WTC11 (cell line): ENCODE data around the gene FGB.

Source experiments
- ATF1 ChIP-seq: sonication (generic); formaldehyde crosslinking; IDR thresholded peaks from 2 replicates; pipeline ENCODE4 v1.8.1; 2023; ENCODE audit warnings: mild to moderate bottlenecking, moderate library complexity, missing genetic modification reagents
- RORB ChIP-seq: fragments of 250-450 bp; sonication (Bioruptor Pico); IDR thresholded peaks from 2 replicates; pipeline ENCODE4 v1.9.0; 2021; ENCODE audit warnings: mild to moderate bottlenecking
- TCF7 ChIP-seq: sonication (generic); formaldehyde crosslinking; IDR thresholded peaks from 2 replicates; pipeline ENCODE4 v1.8.0; 2022; ENCODE audit warnings: mild to moderate bottlenecking, low read depth, missing genetic modification reagents, moderate library complexity
- ZNF396 ChIP-seq: fragments of 250-450 bp; sonication (Bioruptor Pico); IDR thresholded peaks from 2 replicates; pipeline ENCODE4 v1.8.0; 2021; ENCODE audit warnings: mild to moderate bottlenecking, moderate library complexity, borderline replicate concordance
- TF ChIP-seq, protein P1 (sequence below): fragments of 200-600 bp; IDR thresholded peaks from 2 replicates; pipeline ENCODE4 v1.8.0; 2022; ENCODE audit warnings: antibody characterized with exemption
- TF ChIP-seq, protein P2 (sequence below): sonication (generic); formaldehyde crosslinking; IDR thresholded peaks from 2 replicates; pipeline ENCODE4 v1.8.0; 2022; ENCODE audit warnings: mild to moderate bottlenecking, missing genetic modification reagents
- TF ChIP-seq, protein P3 (sequence below): sonication (generic); formaldehyde crosslinking; IDR thresholded peaks from 2 replicates; pipeline ENCODE4 v1.8.1; 2023; ENCODE audit warnings: mild to moderate bottlenecking, moderate library complexity, missing genetic modification reagents
- TF ChIP-seq, protein P4 (sequence below): sonication (generic); formaldehyde crosslinking; IDR thresholded peaks from 2 replicates; pipeline ENCODE4 v1.8.1; 2023; ENCODE audit warnings: mild to moderate bottlenecking, missing genetic modification reagents, moderate library complexity
- TF ChIP-seq, protein P5 (sequence below): sonication (generic); formaldehyde crosslinking; IDR thresholded peaks from 2 replicates; pipeline ENCODE4 v1.8.1; 2022; ENCODE audit warnings: low read depth, mild to moderate bottlenecking, moderate library complexity, missing genetic modification reagents, borderline replicate concordance
- TF ChIP-seq, protein P6 (sequence below): sonication (generic); formaldehyde crosslinking; IDR thresholded peaks from 2 replicates; pipeline ENCODE4 v1.8.1; 2023; ENCODE audit warnings: mild to moderate bottlenecking, missing genetic modification reagents
- TF ChIP-seq, protein P7 (sequence below): sonication (generic); formaldehyde crosslinking; IDR thresholded peaks from 2 replicates; pipeline ENCODE4 v1.8.1; 2023; ENCODE audit warnings: mild to moderate bottlenecking, missing genetic modification reagents, borderline replicate concordance

DNA sequence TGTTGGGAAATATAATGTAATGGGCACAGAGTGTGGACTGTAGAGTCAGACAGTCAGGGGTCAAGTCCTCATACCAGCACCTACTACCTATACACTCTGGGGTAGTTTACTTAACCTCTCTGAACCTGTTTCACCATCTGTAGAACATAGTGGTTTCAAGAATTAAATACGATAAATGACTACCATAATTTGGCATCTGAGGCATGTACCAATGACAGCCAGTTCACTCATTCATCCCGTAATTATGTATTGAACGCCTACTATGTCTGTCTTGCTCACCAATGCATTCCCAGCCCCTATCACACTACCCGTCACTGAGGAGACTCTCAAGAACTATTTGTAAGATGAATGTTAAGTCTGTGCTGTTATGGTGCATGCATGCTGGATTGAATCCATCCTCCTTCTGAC lies 2.0 kb upstream of the FGB start:
- TF ChIP-seq, protein P1, sequence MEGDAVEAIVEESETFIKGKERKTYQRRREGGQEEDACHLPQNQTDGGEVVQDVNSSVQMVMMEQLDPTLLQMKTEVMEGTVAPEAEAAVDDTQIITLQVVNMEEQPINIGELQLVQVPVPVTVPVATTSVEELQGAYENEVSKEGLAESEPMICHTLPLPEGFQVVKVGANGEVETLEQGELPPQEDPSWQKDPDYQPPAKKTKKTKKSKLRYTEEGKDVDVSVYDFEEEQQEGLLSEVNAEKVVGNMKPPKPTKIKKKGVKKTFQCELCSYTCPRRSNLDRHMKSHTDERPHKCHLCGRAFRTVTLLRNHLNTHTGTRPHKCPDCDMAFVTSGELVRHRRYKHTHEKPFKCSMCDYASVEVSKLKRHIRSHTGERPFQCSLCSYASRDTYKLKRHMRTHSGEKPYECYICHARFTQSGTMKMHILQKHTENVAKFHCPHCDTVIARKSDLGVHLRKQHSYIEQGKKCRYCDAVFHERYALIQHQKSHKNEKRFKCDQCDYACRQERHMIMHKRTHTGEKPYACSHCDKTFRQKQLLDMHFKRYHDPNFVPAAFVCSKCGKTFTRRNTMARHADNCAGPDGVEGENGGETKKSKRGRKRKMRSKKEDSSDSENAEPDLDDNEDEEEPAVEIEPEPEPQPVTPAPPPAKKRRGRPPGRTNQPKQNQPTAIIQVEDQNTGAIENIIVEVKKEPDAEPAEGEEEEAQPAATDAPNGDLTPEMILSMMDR, result no peak
- TF ChIP-seq ZNF396 (CRISPR knock-in tag) (no peak), TCF7 (CRISPR knock-in tag) (no peak), RORB (CRISPR knock-in tag) (no peak), ATF1 (no peak)
- TF ChIP-seq, protein P2, sequence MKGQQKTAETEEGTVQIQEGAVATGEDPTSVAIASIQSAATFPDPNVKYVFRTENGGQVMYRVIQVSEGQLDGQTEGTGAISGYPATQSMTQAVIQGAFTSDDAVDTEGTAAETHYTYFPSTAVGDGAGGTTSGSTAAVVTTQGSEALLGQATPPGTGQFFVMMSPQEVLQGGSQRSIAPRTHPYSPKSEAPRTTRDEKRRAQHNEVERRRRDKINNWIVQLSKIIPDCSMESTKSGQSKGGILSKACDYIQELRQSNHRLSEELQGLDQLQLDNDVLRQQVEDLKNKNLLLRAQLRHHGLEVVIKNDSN (CRISPR knock-in tag), result no peak
- TF ChIP-seq, protein P3, sequence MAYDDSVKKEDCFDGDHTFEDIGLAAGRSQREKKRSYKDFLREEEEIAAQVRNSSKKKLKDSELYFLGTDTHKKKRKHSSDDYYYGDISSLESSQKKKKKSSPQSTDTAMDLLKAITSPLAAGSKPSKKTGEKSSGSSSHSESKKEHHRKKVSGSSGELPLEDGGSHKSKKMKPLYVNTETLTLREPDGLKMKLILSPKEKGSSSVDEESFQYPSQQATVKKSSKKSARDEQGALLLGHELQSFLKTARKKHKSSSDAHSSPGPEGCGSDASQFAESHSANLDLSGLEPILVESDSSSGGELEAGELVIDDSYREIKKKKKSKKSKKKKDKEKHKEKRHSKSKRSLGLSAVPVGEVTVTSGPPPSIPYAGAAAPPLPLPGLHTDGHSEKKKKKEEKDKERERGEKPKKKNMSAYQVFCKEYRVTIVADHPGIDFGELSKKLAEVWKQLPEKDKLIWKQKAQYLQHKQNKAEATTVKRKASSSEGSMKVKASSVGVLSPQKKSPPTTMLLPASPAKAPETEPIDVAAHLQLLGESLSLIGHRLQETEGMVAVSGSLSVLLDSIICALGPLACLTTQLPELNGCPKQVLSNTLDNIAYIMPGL (CRISPR knock-in tag), result no peak
- TF ChIP-seq, protein P4, sequence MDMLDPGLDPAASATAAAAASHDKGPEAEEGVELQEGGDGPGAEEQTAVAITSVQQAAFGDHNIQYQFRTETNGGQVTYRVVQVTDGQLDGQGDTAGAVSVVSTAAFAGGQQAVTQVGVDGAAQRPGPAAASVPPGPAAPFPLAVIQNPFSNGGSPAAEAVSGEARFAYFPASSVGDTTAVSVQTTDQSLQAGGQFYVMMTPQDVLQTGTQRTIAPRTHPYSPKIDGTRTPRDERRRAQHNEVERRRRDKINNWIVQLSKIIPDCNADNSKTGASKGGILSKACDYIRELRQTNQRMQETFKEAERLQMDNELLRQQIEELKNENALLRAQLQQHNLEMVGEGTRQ (CRISPR knock-in tag), result no peak
- TF ChIP-seq, protein P5, sequence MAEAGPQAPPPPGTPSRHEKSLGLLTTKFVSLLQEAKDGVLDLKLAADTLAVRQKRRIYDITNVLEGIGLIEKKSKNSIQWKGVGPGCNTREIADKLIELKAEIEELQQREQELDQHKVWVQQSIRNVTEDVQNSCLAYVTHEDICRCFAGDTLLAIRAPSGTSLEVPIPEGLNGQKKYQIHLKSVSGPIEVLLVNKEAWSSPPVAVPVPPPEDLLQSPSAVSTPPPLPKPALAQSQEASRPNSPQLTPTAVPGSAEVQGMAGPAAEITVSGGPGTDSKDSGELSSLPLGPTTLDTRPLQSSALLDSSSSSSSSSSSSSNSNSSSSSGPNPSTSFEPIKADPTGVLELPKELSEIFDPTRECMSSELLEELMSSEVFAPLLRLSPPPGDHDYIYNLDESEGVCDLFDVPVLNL (CRISPR knock-in tag), result no peak
- TF ChIP-seq, protein P6, sequence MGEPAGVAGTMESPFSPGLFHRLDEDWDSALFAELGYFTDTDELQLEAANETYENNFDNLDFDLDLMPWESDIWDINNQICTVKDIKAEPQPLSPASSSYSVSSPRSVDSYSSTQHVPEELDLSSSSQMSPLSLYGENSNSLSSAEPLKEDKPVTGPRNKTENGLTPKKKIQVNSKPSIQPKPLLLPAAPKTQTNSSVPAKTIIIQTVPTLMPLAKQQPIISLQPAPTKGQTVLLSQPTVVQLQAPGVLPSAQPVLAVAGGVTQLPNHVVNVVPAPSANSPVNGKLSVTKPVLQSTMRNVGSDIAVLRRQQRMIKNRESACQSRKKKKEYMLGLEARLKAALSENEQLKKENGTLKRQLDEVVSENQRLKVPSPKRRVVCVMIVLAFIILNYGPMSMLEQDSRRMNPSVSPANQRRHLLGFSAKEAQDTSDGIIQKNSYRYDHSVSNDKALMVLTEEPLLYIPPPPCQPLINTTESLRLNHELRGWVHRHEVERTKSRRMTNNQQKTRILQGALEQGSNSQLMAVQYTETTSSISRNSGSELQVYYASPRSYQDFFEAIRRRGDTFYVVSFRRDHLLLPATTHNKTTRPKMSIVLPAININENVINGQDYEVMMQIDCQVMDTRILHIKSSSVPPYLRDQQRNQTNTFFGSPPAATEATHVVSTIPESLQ (CRISPR knock-in tag), result no peak
- TF ChIP-seq, protein P7, sequence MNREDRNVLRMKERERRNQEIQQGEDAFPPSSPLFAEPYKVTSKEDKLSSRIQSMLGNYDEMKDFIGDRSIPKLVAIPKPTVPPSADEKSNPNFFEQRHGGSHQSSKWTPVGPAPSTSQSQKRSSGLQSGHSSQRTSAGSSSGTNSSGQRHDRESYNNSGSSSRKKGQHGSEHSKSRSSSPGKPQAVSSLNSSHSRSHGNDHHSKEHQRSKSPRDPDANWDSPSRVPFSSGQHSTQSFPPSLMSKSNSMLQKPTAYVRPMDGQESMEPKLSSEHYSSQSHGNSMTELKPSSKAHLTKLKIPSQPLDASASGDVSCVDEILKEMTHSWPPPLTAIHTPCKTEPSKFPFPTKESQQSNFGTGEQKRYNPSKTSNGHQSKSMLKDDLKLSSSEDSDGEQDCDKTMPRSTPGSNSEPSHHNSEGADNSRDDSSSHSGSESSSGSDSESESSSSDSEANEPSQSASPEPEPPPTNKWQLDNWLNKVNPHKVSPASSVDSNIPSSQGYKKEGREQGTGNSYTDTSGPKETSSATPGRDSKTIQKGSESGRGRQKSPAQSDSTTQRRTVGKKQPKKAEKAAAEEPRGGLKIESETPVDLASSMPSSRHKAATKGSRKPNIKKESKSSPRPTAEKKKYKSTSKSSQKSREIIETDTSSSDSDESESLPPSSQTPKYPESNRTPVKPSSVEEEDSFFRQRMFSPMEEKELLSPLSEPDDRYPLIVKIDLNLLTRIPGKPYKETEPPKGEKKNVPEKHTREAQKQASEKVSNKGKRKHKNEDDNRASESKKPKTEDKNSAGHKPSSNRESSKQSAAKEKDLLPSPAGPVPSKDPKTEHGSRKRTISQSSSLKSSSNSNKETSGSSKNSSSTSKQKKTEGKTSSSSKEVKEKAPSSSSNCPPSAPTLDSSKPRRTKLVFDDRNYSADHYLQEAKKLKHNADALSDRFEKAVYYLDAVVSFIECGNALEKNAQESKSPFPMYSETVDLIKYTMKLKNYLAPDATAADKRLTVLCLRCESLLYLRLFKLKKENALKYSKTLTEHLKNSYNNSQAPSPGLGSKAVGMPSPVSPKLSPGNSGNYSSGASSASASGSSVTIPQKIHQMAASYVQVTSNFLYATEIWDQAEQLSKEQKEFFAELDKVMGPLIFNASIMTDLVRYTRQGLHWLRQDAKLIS (CRISPR knock-in tag), result no peak
